Right lobe of liver (tissue), 6 donors: ENCODE data around the gene LRRC38. TPM values are rescaled to one million over a fixed set of nuclear protein-coding genes. Genes with fewer than 3 reads are reported as not detected.

Source experiments
- ATAC-seq, 4 donors: fragments of 200-7000 bp; cut with Tn5 transposase; one replicate each; pipeline ENCODE4 v1.9.1; 2020; ENCODE audit warnings: mild to moderate bottlenecking in 4 of 4, moderate library complexity in 4 of 4
- DNase-seq, 3 donors: peaks; one replicate each; pipeline ENCODE4 v3.0.0-alpha.2; 2020
- H3K27ac ChIP-seq, 3 donors: fragments of 200-600 bp; one replicate each; pipeline ENCODE4 v1.8.0; 2022
- H3K27me3 ChIP-seq, 2 donors: fragments of 200-600 bp; one replicate each; pipeline ENCODE4 v1.8.0; 2022
- H3K36me3 ChIP-seq, 4 donors: fragments of 200-600 bp; sonication (generic) in 1 of 4; one replicate each; pipeline versions ENCODE4 v1.5.1 to v1.8.0; 2017 to 2022; ENCODE audit warnings: control low read depth in 1 of 4
- H3K4me1 ChIP-seq, 4 donors: fragments of 200-600 bp; sonication (generic) in 1 of 4; one replicate each; pipeline versions ENCODE4 v1.5.1 to v1.8.0; 2017 to 2022; ENCODE audit warnings: control low read depth in 1 of 4
- H3K4me3 ChIP-seq, 3 donors: fragments of 200-600 bp; one replicate each; pipeline ENCODE4 v1.8.0; 2022
- H3K9me3 ChIP-seq, 4 donors: fragments of 200-600 bp; sonication (generic) in 1 of 4; one replicate each; pipeline versions ENCODE4 v1.5.1 to v1.8.0; 2017 to 2022; ENCODE audit warnings: control low read depth in 1 of 4
- CTCF ChIP-seq, 4 donors: fragments of 200-600 bp in 3 of 4; fragments of 450-650 bp in 1 of 4; IDR thresholded peaks; one replicate each; pipeline versions ENCODE4 v1.5.1 to v1.8.0; 2016 to 2022; ENCODE audit warnings: antibody characterized with exemption in 4 of 4, mild to moderate bottlenecking in 2 of 4
- POLR2A ChIP-seq: fragments of 450-650 bp; IDR thresholded peaks from one replicate; pipeline ENCODE4 v1.6.1; 2017; ENCODE audit warnings: antibody characterized with exemption, mild to moderate bottlenecking
- WGBS: methylation state at CpG from one replicate; pipeline ENCODE4 v1.1.6; 2018; ENCODE audit warnings: low coverage, low lambda C conversion rate; ENCODE audit not compliant: insufficient coverage; ENCODE audit errors: missing lambda C conversion rate; 5-methylcytosine and 5-hydroxymethylcytosine counted together
- intact Hi-C, 2 donors: fragments of 100-400 bp; cut with DNase I; formaldehyde crosslinking; loops; one replicate each; pipeline versions ENCODE4 v1.11.2 to v1.14.1; 2022
- total RNA-seq, 6 experiments: library from RNA; depleted of rRNA in 2 of 6; stranded (reverse); fragments of >200 nt in 2 of 6; fragmentation: NEBNext Ultra II Directional in 3 of 6; extraction: Animal tissue kit (Norgen Biotek cat#: 25700) in 3 of 6; gene quantifications; one replicate each; pipeline versions ENCODE4 v1.1.0 to v1.2.4, GENCODE V29; 2016 to 2023
- donor health status: DM: no; HTN: yes; CAD: no.
- donor health status: DM: no; HTN: no; CAD: no.
- donor health status: DM: no; HTN: no; CAD: no.
- donor health status: DM: no; HTN: yes; CAD: no.
- donor health status: DM: no; HTN: yes; CAD: no.

Gene LRRC38
- total RNA-seq, 6 experiments from 2014 or later: not detected

- no peak for DNase-seq
- intact Hi-C loops: no loop called here
- 60% methylated on average over 4 of the region's 4 CpGs for WGBS
- Histone ChIP-seq H3K9me3 (no peaks in the 10 kb centered on the region), H3K4me1 (no peaks in the 10 kb centered on the region), H3K27ac (no peak overlapping the region), H3K36me3 (no peaks in the 10 kb centered on the region), H3K4me3 (no peak overlapping the region), H3K27me3 (no peaks in the 10 kb centered on the region)
- no peak for TF ChIP-seq CTCF (IDR thresholded peaks at IDR 0.05)
- no peak for TF ChIP-seq POLR2A
- no peak for ATAC-seq
Observed at GRCh38 chr1:13550663-13551062, 36.9 kb upstream of the LRRC38 start.

DNA sequence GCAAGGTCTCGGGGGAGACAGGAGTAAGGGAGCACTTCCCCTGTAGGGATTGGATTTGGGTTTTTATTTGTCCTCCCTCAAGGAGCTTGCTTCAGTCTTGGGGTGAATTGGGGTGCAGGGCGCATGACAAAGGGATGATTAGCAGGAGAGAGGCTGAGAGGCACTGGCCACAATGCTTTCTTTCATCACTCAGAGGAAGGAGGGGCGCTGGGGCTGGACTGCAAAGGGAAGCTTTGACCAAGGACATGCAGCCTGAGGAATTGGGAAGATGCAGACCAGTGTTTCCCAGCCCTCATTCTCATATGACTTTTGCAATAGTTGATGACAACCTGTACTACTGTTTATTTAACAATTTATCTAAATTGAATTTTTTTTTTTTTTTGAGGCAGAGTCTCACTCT lies 35.7 kb upstream of the LRRC38 start:
- Histone ChIP-seq H3K27ac (no peak overlapping the region), H3K4me1 (no peaks in the 10 kb centered on the region), H3K9me3 (no peaks in the 10 kb centered on the region), H3K27me3 (no peaks in the 10 kb centered on the region), H3K36me3 (no peaks in the 10 kb centered on the region), H3K4me3 (no peak overlapping the region)
- WGBS: 37% methylated on average over 3 of the region's 3 CpGs
- no peak for DNase-seq
- no peak for ATAC-seq
- intact Hi-C loops: no loop called here
- TF ChIP-seq CTCF (IDR thresholded peaks at IDR 0.05) (no peak), POLR2A (no peak)

DNA sequence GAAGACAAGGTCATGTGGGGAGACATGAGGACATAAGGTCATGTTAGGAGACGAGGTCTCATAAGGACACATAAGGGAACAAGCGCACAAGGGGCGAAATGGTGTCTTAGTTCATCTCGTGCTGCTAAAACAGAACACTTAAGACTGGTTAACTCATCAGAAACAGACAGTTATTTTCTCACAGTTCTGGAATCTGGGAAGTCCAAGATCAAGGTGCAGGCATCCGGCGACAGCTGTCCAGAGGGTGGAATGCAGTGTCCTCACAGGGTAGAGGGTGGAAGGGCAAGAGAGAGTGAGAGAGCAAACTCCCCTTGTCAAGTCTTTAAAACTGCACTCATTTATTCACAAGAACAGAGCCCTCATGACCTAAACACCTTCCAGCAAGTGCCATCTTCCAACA lies 35.2 kb upstream of the LRRC38 start:
- Histone ChIP-seq H3K27me3 (no peaks in the 10 kb centered on the region), H3K9me3 (no peaks in the 10 kb centered on the region), H3K36me3 (no peaks in the 10 kb centered on the region), H3K27ac (no peak overlapping the region), H3K4me1 (no peaks in the 10 kb centered on the region), H3K4me3 (no peak overlapping the region)
- 62% methylated on average over 6 of the region's 6 CpGs for WGBS
- intact Hi-C loops: no loop called here
- no peak for TF ChIP-seq POLR2A
- TF ChIP-seq CTCF (IDR thresholded peaks at IDR 0.05): no peak
- DNase-seq (no peak), ATAC-seq (no peak)

DNA sequence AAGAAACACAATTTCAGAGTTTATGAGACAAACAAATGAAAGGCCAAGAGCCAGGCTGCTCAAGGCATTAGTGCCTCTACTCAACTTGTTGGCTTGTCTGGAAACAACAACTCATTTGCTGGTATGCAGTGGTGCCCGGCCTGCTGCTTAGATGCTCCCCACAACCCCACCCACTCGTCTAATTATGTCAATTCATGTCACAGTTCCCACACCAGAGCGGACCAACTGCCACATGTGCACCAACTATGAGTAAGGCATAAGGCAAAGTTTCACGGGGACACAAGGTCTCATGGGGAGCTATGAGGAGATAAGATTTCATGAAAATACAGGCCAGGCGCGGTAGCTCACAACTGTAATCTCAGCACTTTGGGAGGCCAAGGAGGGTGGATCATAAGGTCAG lies 34.5 kb upstream of the LRRC38 start:
- intact Hi-C loops: no loop called here
- ATAC-seq (no peak), DNase-seq (no peak)
- Histone ChIP-seq H3K4me3 (no peak overlapping the region), H3K4me1 (no peaks in the 10 kb centered on the region), H3K27ac (no peak overlapping the region), H3K9me3 (no peaks in the 10 kb centered on the region), H3K27me3 (no peaks in the 10 kb centered on the region), H3K36me3 (no peaks in the 10 kb centered on the region)
- 67% methylated on average over 6 of the region's 6 CpGs for WGBS
- TF ChIP-seq POLR2A: no peak
- no peak for TF ChIP-seq CTCF (IDR thresholded peaks at IDR 0.05)

DNA sequence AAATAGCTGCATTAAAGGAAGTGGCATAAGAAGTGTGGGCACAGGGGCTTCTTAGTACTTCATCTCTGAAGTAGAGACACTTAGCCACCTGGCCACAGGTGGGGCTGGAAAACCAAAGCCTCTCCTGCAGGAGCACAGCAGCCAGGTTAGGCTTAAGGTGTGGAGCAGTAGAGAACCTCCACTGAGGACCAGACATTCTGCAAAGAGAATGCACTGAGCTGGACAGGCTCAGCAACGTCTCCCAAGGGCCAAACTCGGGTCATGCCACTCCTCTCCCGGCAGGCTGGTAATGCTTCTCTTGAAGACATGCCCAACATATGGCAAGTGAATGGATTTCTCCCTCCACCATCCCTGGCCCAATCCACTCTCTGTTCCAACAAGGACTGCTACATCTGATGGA lies 33.0 kb upstream of the LRRC38 start:
- WGBS: no CpG with 5 or more reads among the region's 3 CpGs

More for the DNA sequence above, 33.0 kb upstream of the LRRC38 start:
- DNase-seq (no peak), ATAC-seq (no peak)
- H3K9me3 ChIP-seq: no peaks in the 10 kb centered on the region
- H3K27ac ChIP-seq: no peak overlapping the region
- H3K36me3 ChIP-seq: no peaks in the 10 kb centered on the region
- no peaks in the 10 kb centered on the region for H3K27me3 ChIP-seq
- no peak for TF ChIP-seq CTCF (IDR thresholded peaks at IDR 0.05)
- no peak for TF ChIP-seq POLR2A
- H3K4me1 ChIP-seq: no peaks in the 10 kb centered on the region
- intact Hi-C loops: no loop called here
- no peak overlapping the region for H3K4me3 ChIP-seq
